ENCODE data around the gene TNIP3.

- TF ChIP-seq POLR2A (IDR thresholded peaks at IDR 0.05; ENCODE audit: low read depth, low read length) (no peak), POLR2AphosphoS5 (IDR thresholded peaks at IDR 0.05; ENCODE audit: low read depth, low read length) (no peak)
These were observed 56.6 kb downstream of the TNIP3 start for GRCh38 chr4:121107507-121107906.

Measured in GM12892 (cell line).